ENCODE results near the gene CTPS2.
"Not testable (repeated sequence)": the region's sequence is repeated elsewhere in the genome, so short reads cannot be mapped to it uniquely, and the experiment has no call there.

The CTPS2 gene

DNA sequence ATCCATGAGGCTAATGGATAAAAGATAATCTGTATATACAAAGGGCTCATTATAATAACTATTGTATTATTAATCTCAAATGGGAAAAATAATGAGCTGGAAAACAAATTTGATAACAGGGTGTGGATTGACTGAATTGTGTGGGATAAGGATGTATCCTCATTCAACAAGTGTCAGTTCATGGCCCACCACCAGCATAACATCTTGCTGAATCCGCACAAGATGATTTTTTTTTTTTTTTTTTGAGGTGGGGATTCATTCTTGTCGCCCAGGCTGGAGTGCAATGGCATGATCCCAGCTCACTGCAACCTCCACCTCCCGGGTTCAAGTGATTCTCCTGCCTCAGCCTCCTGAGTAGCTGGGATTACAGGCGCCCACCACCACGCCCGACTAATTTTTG is 3.2 kb upstream of the CTPS2 start:
- H3K36me3 ChIP-seq (ENCODE audit: control insufficient read depth in 1 of 2, insufficient read depth in 2 of 2, low read length in 2 of 2); H3K27me3 ChIP-seq (ENCODE audit: control insufficient read depth in 1 of 2, insufficient read depth in 2 of 2, low read length in 2 of 2); H3K9ac ChIP-seq (ENCODE audit: low read depth in 1 of 2, low read length in 2 of 2); H3K4me3 ChIP-seq (ENCODE audit: low read depth in 1 of 2, low read length in 2 of 2); H3K27ac ChIP-seq (ENCODE audit: low read depth, low read length); H3K9me3 ChIP-seq (ENCODE audit: control insufficient read depth in 1 of 2, low read length in 2 of 2); H3K4me1 ChIP-seq (ENCODE audit: control insufficient read depth in 1 of 2, insufficient read depth in 2 of 2, low read length in 2 of 2): not testable (repeated sequence)

DNA sequence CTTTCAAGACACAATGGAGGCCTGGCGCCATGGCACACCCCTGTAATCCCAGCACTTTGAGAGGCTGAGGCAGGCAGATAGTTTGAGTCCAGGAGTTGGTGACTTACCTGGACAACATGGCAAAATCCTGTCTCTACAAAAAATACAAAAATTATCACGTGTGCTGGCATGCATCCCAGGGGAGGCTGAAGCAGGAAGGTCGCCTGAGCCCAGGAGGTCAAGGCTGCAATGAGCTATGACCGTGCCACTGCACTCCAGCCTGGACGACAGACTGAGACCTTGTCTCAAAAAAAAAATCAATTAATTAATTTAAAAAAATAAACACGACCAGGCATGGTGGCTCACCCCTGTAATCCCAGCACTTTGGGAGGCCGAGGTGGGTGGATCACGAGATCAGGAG is 2.0 kb upstream of the CTPS2 start:
- H3K36me3 ChIP-seq (ENCODE audit: control insufficient read depth in 1 of 2, insufficient read depth in 2 of 2, low read length in 2 of 2) = no peaks in the 10 kb centered on the region
- no peak overlapping the region for H3K4me3 ChIP-seq (ENCODE audit: low read depth in 1 of 2, low read length in 2 of 2)
- no peaks in the 10 kb centered on the region for H3K9me3 ChIP-seq (ENCODE audit: control insufficient read depth in 1 of 2, low read length in 2 of 2)
- no peak overlapping the region for H3K27ac ChIP-seq (ENCODE audit: low read depth, low read length)
- H3K9ac ChIP-seq (ENCODE audit: low read depth in 1 of 2, low read length in 2 of 2) = no peak overlapping the region
- H3K27me3 ChIP-seq (ENCODE audit: control insufficient read depth in 1 of 2, insufficient read depth in 2 of 2, low read length in 2 of 2) = no peaks in the 10 kb centered on the region
- H3K4me1 ChIP-seq (ENCODE audit: control insufficient read depth in 1 of 2, insufficient read depth in 2 of 2, low read length in 2 of 2) = peaks cover 0 to 4% of the 10 kb centered on the region in 2 donors

DNA sequence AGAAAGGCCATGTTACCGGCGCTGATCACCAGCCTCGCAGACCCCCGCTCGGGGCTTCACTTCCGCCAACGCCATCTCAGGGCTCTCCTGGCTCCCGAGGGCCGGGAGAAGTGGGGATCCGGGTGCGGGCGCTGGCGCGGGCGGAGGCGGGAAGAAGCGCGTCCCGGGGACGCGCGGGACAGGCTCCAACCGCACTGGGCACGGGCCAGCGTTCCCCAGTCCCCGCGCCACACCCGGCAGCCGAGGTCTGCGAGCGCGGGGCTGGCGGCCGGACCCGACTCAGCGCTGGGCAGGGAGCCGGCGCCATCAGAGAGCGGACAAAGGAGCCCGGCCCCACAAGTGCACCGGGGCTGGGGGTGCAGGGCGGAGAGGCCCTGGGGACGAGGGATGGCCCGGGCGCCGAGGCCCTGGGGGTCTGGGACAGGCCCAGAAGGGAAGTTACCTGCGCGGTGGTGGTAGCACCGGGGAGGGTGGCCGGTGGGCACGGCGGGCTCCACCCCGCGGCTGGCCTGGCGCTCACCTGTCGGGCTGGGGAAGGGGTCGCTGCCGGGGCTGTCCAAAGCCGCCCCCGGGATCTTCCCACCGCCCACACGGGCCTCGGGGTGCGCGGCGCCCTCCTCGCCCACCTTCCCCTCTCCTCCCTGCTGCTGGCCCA is 449 bp downstream of the CTPS2 start:
- H3K27me3 ChIP-seq (ENCODE audit: control insufficient read depth in 1 of 2, insufficient read depth in 2 of 2, low read length in 2 of 2) = no peaks in the 10 kb centered on the region
- peak overlapping the region; percentile 32 for H3K27ac ChIP-seq (ENCODE audit: low read depth, low read length)
- no peaks in the 10 kb centered on the region for H3K9me3 ChIP-seq (ENCODE audit: control insufficient read depth in 1 of 2, low read length in 2 of 2)

DNA sequence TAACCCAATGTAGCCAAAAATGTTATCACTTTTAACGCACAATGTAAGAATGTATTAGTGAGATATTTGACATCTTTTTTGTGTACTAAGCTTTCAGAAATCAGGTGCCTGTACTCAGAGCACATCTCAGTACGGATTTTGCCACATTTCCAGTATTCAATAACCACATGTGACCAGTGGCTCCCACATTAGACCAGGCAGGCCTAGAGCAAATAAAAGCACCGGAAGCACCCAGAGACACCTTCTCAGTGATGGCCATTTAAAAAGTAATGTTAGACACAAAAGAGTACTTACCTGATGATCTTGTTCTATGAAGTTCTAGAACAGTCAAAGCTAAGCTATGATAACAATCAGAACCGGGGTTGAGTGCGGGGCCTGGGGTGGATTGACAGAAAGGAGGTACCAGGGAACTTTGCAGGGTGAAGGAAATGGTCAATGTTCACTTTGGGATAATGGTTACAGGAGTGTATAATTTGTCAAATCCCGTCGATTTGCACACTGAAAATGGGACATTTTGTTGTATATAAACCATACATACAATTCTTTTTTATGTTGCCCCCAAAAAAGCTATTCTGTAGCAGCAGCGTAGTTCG is 1.2 kb downstream of the CTPS2 start:
- no peak overlapping the region for H3K27ac ChIP-seq (ENCODE audit: low read depth, low read length)
- no peaks in the 10 kb centered on the region for H3K27me3 ChIP-seq (ENCODE audit: control insufficient read depth in 1 of 2, insufficient read depth in 2 of 2, low read length in 2 of 2)
- H3K4me1 ChIP-seq (ENCODE audit: control insufficient read depth in 1 of 2, insufficient read depth in 2 of 2, low read length in 2 of 2) = peaks cover 0 to 4% of the 10 kb centered on the region in 2 donors
- H3K9ac ChIP-seq (ENCODE audit: low read depth in 1 of 2, low read length in 2 of 2) = peak overlapping the region; percentile 68 to 84
- H3K36me3 ChIP-seq (ENCODE audit: control insufficient read depth in 1 of 2, insufficient read depth in 2 of 2, low read length in 2 of 2) = no peaks in the 10 kb centered on the region
- H3K4me3 ChIP-seq (ENCODE audit: low read depth in 1 of 2, low read length in 2 of 2) = peak overlapping the region; percentile 72 to 78
- no peaks in the 10 kb centered on the region for H3K9me3 ChIP-seq (ENCODE audit: control insufficient read depth in 1 of 2, low read length in 2 of 2)

More for the DNA sequence above, 449 bp downstream of the CTPS2 start:
- Histone ChIP-seq H3K4me1 (ENCODE audit: control insufficient read depth in 1 of 2, insufficient read depth in 2 of 2, low read length in 2 of 2) (peaks cover 0 to 4% of the 10 kb centered on the region in 2 donors), H3K4me3 (ENCODE audit: low read depth in 1 of 2, low read length in 2 of 2) (peak overlapping the region; percentile 72 to 78), H3K36me3 (ENCODE audit: control insufficient read depth in 1 of 2, insufficient read depth in 2 of 2, low read length in 2 of 2) (no peaks in the 10 kb centered on the region), H3K9ac (ENCODE audit: low read depth in 1 of 2, low read length in 2 of 2) (peak overlapping the region; percentile 68 to 84)

DNA sequence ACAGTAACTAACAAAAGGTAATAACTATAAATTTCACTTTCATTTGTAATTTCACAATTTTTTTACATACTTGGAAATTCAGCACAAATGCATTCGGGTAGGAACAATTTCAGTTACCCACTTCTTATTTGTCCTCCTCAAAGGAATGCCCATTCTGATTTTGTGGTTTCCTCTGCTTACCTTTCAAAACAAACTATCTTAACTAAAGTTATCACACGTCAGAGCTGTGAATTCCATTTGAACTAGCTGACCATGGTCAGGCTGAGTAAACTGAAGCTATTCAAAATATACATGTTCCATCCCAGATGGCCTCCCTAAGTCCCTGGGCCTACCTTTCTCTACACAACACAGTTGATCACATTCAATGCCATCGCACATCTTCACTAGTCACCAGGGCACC is 4.5 kb downstream of the CTPS2 start:
- no peak overlapping the region for H3K4me3 ChIP-seq (ENCODE audit: low read depth in 1 of 2, low read length in 2 of 2)
- no peak overlapping the region for H3K27ac ChIP-seq (ENCODE audit: low read depth, low read length)
- H3K36me3 ChIP-seq (ENCODE audit: control insufficient read depth in 1 of 2, insufficient read depth in 2 of 2, low read length in 2 of 2) = no peaks in the 10 kb centered on the region
- H3K27me3 ChIP-seq (ENCODE audit: control insufficient read depth in 1 of 2, insufficient read depth in 2 of 2, low read length in 2 of 2) = no peaks in the 10 kb centered on the region
- no peak overlapping the region for H3K9ac ChIP-seq (ENCODE audit: low read depth in 1 of 2, low read length in 2 of 2)
- H3K9me3 ChIP-seq (ENCODE audit: control insufficient read depth in 1 of 2, low read length in 2 of 2) = no peaks in the 10 kb centered on the region
- H3K4me1 ChIP-seq (ENCODE audit: control insufficient read depth in 1 of 2, insufficient read depth in 2 of 2, low read length in 2 of 2) = peaks cover 1 to 4% of the 10 kb centered on the region in 2 donors

DNA sequence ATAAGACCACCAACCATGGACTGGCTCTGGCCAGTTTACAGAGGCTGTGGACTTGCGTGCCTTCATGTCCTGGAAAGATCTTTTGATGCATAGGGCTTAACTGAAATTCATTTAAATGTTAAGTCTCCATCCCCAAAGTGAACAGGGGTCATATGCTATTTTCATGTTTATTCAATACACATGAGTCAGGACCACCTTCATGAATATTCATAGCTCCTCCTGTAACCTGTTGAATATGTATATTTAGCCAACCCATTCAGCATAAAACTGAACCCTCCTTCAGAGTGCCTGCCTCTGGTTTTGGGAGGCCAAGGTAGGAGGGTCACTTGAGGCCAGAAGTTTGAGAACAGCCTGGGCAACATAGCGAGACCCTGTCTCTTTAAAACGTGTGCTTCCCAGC is 7.1 kb downstream of the CTPS2 start:
- H3K9ac ChIP-seq (ENCODE audit: low read depth in 1 of 2, low read length in 2 of 2) = no peak overlapping the region
- no peak overlapping the region for H3K27ac ChIP-seq (ENCODE audit: low read depth, low read length)
- no peaks in the 10 kb centered on the region for H3K36me3 ChIP-seq (ENCODE audit: control insufficient read depth in 1 of 2, insufficient read depth in 2 of 2, low read length in 2 of 2)
- no peaks in the 10 kb centered on the region for H3K27me3 ChIP-seq (ENCODE audit: control insufficient read depth in 1 of 2, insufficient read depth in 2 of 2, low read length in 2 of 2)
- H3K4me1 ChIP-seq (ENCODE audit: control insufficient read depth in 1 of 2, insufficient read depth in 2 of 2, low read length in 2 of 2) = peaks cover 0 to 3% of the 10 kb centered on the region in 2 donors
- H3K4me3 ChIP-seq (ENCODE audit: low read depth in 1 of 2, low read length in 2 of 2) = no peak overlapping the region
- H3K9me3 ChIP-seq (ENCODE audit: control insufficient read depth in 1 of 2, low read length in 2 of 2) = no peaks in the 10 kb centered on the region

DNA sequence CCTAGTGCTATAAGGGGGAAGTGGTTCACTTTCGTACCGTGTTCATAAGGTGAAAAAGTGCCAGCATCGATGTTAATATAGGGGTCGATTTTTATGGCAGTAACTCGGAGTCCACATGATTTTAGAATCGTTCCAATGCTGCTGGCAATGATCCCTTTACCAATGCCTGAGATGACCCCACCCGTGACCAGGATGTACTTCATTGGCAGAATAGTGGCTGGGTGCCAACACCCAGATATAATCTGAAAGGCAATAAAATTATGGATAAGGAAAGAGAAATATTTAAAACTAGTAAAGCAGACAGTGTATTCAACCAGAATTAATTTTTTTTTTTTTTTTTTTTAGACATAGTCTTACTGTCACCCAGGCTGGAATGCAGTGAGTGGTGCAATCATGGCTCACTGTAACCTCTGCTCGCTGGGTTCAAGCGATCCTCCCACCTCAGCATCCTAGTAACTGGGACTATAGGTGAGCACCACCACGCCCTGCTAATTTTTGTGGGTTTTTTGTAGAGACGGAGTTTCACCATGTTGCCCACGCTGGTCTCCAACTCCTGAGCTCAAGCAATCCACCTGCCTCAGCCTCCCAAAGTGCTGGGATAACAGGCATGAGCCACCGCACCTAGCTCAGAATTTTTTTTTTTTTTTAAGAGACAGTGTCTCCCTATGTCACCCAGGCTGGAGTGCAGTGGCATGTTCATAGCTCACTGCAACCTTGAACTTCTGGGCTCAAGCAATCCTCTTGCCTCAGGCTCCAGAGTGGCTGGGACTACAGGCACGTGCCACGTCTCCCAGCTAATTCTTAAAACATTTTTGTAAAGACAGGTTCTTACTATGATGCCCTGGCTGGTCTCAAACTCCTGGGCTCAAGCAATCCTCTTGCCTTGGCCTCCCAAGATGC is 9.5 kb downstream of the CTPS2 start:
- no peaks in the 10 kb centered on the region for H3K9me3 ChIP-seq (ENCODE audit: control insufficient read depth in 1 of 2, low read length in 2 of 2)
- peaks cover 0 to under 1% of the 10 kb centered on the region in 2 donors for H3K36me3 ChIP-seq (ENCODE audit: control insufficient read depth in 1 of 2, insufficient read depth in 2 of 2, low read length in 2 of 2)
- H3K9ac ChIP-seq (ENCODE audit: low read depth in 1 of 2, low read length in 2 of 2) = no peak overlapping the region
- H3K27ac ChIP-seq (ENCODE audit: low read depth, low read length) = no peak overlapping the region
- peaks cover 0 to 3% of the 10 kb centered on the region in 2 donors for H3K4me1 ChIP-seq (ENCODE audit: control insufficient read depth in 1 of 2, insufficient read depth in 2 of 2, low read length in 2 of 2)
- no peak overlapping the region for H3K4me3 ChIP-seq (ENCODE audit: low read depth in 1 of 2, low read length in 2 of 2)
- H3K27me3 ChIP-seq (ENCODE audit: control insufficient read depth in 1 of 2, insufficient read depth in 2 of 2, low read length in 2 of 2) = no peaks in the 10 kb centered on the region

DNA sequence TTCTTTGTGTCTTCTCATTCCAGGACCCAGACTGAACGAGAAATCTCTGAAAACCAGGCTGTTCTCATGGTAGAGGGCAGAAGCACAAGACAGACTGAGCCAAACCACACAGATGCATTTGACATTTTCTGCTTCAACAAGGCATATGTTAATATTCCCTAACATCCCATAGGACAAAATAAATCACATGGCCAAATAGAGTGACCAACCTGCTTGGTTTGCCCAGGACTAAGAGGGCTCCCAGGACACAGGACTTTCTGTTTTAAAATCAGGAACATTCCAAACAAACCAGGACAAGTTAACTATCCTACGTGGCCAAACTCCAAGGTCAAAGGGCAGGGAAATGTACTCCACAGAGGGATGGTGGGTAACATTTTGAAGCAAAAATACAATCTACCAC is 11.7 kb downstream of the CTPS2 start:
- no peak overlapping the region for H3K4me3 ChIP-seq (ENCODE audit: low read depth in 1 of 2, low read length in 2 of 2)
- H3K27me3 ChIP-seq (ENCODE audit: control insufficient read depth in 1 of 2, insufficient read depth in 2 of 2, low read length in 2 of 2) = no peaks in the 10 kb centered on the region
- no peaks in the 10 kb centered on the region for H3K9me3 ChIP-seq (ENCODE audit: control insufficient read depth in 1 of 2, low read length in 2 of 2)
- no peak overlapping the region for H3K27ac ChIP-seq (ENCODE audit: low read depth, low read length)
- H3K36me3 ChIP-seq (ENCODE audit: control insufficient read depth in 1 of 2, insufficient read depth in 2 of 2, low read length in 2 of 2) = peaks cover 0 to 7% of the 10 kb centered on the region in 2 donors
- peaks cover 0 to 3% of the 10 kb centered on the region in 2 donors for H3K4me1 ChIP-seq (ENCODE audit: control insufficient read depth in 1 of 2, insufficient read depth in 2 of 2, low read length in 2 of 2)
- H3K9ac ChIP-seq (ENCODE audit: low read depth in 1 of 2, low read length in 2 of 2) = no peak overlapping the region

DNA sequence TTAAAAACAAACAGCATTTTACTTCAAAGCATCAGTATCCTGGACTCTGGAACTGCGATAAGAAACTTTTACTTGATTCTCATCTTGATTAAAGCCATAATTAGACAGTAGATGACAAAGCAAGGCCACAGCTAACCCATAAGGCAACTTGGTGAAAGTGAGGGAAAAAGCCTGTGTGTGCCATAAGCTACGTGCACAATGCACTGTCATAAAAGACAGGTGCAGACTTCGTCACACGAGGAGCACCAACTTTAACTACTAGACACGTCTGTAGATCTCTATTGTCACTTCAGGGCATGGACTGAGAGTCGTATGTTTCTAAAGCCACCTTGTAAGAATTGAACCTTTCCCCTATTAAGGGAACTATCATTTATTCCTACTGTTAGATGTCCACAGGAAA is 13.1 kb downstream of the CTPS2 start:
- Histone ChIP-seq H3K4me1 (ENCODE audit: control insufficient read depth in 1 of 2, insufficient read depth in 2 of 2, low read length in 2 of 2) (peaks cover 0 to 3% of the 10 kb centered on the region in 2 donors), H3K4me3 (ENCODE audit: low read depth in 1 of 2, low read length in 2 of 2) (no peak overlapping the region), H3K36me3 (ENCODE audit: control insufficient read depth in 1 of 2, insufficient read depth in 2 of 2, low read length in 2 of 2) (peaks cover 0 to 7% of the 10 kb centered on the region in 2 donors), H3K27me3 (ENCODE audit: control insufficient read depth in 1 of 2, insufficient read depth in 2 of 2, low read length in 2 of 2) (no peaks in the 10 kb centered on the region), H3K9me3 (ENCODE audit: control insufficient read depth in 1 of 2, low read length in 2 of 2) (no peaks in the 10 kb centered on the region), H3K27ac (ENCODE audit: low read depth, low read length) (no peak overlapping the region), H3K9ac (ENCODE audit: low read depth in 1 of 2, low read length in 2 of 2) (no peak overlapping the region)

DNA sequence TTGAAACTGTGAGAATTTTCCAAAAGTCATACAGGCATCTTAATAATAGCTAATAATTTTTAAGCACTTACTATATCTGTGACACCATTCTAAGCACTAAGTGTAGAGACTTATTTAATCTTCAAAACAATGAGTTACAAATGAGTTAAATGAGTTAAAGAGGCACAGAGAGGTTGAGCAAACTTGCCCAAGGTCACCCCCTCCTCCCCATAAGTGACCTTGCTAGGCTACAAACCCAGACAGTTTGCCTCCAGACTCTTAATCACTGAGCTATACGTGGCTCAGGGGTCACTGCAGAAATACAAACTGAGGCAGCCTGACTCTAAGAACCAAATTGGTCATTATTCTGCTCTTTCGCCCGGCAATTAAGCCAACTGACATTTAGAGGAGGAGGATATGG is 15.5 kb downstream of the CTPS2 start:
- Histone ChIP-seq H3K4me1 (ENCODE audit: control insufficient read depth in 1 of 2, insufficient read depth in 2 of 2, low read length in 2 of 2) (no peaks in the 10 kb centered on the region), H3K9ac (ENCODE audit: low read depth in 1 of 2, low read length in 2 of 2) (no peak overlapping the region), H3K36me3 (ENCODE audit: control insufficient read depth in 1 of 2, insufficient read depth in 2 of 2, low read length in 2 of 2) (peaks cover 0 to 13% of the 10 kb centered on the region in 2 donors), H3K27ac (ENCODE audit: low read depth, low read length) (no peak overlapping the region), H3K4me3 (ENCODE audit: low read depth in 1 of 2, low read length in 2 of 2) (no peak overlapping the region), H3K9me3 (ENCODE audit: control insufficient read depth in 1 of 2, low read length in 2 of 2) (no peaks in the 10 kb centered on the region), H3K27me3 (ENCODE audit: control insufficient read depth in 1 of 2, insufficient read depth in 2 of 2, low read length in 2 of 2) (no peaks in the 10 kb centered on the region)
